Loucy (cell line): Measurements from ENCODE around the gene ATG7.

Experiments used
- EZH2phosphoT487 ChIP-seq: fragments of 200-600 bp; IDR thresholded peaks from 2 replicates; pipeline ENCODE4 v1.6.1; 2018; ENCODE audit warnings: antibody characterized with exemption, mild to moderate bottlenecking, moderate library complexity, borderline replicate concordance
- TF ChIP-seq, protein P1 (sequence below): fragments of 200-600 bp; sonication (generic); conservative IDR thresholded peaks from 2 replicates; pipeline ENCODE4 v1.5.1; 2014; ENCODE audit warnings: mild to moderate bottlenecking, antibody characterized with exemption, low read length

DNA sequence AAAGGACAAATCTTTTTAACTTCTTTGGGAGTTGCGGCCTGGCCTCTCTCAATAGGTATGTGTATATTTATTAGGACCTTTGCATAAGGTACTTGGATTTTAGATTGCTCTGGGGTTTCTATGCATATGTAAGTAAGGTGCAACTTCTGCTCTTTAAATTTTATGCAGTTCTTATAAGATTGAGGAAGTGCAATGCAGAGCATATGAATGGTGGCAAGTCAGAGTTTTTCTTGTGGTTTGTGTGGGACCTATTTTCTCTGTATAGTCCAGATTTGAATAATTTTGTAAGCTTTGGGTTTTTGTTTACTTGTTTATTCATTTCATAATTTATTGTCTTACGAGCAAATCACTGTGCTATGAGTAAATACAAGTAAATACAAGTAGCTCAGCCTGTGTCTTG lies 101.5 kb downstream of the ATG7 start:
- TF ChIP-seq, protein P1, sequence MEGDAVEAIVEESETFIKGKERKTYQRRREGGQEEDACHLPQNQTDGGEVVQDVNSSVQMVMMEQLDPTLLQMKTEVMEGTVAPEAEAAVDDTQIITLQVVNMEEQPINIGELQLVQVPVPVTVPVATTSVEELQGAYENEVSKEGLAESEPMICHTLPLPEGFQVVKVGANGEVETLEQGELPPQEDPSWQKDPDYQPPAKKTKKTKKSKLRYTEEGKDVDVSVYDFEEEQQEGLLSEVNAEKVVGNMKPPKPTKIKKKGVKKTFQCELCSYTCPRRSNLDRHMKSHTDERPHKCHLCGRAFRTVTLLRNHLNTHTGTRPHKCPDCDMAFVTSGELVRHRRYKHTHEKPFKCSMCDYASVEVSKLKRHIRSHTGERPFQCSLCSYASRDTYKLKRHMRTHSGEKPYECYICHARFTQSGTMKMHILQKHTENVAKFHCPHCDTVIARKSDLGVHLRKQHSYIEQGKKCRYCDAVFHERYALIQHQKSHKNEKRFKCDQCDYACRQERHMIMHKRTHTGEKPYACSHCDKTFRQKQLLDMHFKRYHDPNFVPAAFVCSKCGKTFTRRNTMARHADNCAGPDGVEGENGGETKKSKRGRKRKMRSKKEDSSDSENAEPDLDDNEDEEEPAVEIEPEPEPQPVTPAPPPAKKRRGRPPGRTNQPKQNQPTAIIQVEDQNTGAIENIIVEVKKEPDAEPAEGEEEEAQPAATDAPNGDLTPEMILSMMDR, result no peak
- TF ChIP-seq EZH2phosphoT487, result no peak
